Fibroblast of lung (primary cell): ENCODE results near the gene WNK1. TPM values are rescaled to one million over a fixed set of nuclear protein-coding genes. Genes with fewer than 3 reads are reported as not detected.

Experiments
- DNase-seq, 2 donors: peaks; one replicate each; pipeline versions ENCODE4 v3.0.0 to v3.0.0-alpha.2; 2010; ENCODE audit warnings: low read depth in 2 of 2
- H2AFZ ChIP-seq: 2 replicates; pipeline ENCODE4 v1.5.1; 2012; ENCODE audit warnings: low read length, control low read depth, inconsistent platforms
- H3K27ac ChIP-seq: 2 replicates; pipeline ENCODE4 v1.5.1; 2011; ENCODE audit warnings: low read length, control low read depth; ENCODE audit not compliant: insufficient read depth
- H3K27me3 ChIP-seq: 2 replicates; pipeline ENCODE4 v1.5.1; 2011; ENCODE audit warnings: mild to moderate bottlenecking, low read length; ENCODE audit not compliant: control insufficient read depth, insufficient read depth
- H3K36me3 ChIP-seq: 2 replicates; pipeline ENCODE4 v1.5.1; 2011; ENCODE audit warnings: low read length; ENCODE audit not compliant: control insufficient read depth, insufficient read depth
- H3K4me1 ChIP-seq: 2 replicates; pipeline ENCODE4 v1.5.1; 2011; ENCODE audit warnings: low read length; ENCODE audit not compliant: control insufficient read depth, insufficient read depth; ENCODE audit errors: extremely low read depth
- H3K4me2 ChIP-seq: 2 replicates; pipeline ENCODE4 v1.5.1; 2011; ENCODE audit warnings: low read length, control low read depth; ENCODE audit not compliant: insufficient read depth; ENCODE audit errors: extremely low read depth
- H3K4me3 ChIP-seq, 4 experiments: fragments of 200-600 bp in 1 of 4; sonication (generic) in 1 of 4; replicated peaks in 1 of 4; 2 replicates each; pipeline ENCODE4 v1.5.1; 2011 to 2016; ENCODE audit warnings: low read length in 4 of 4, low read depth in 3 of 4, mild to moderate bottlenecking in 3 of 4, control low read depth in 2 of 4, inconsistent platforms in 1 of 4, mixed read lengths in 1 of 4; ENCODE audit not compliant: insufficient read depth in 1 of 4; ENCODE audit errors: control extremely low read depth in 1 of 4
- H3K79me2 ChIP-seq: 2 replicates; pipeline ENCODE4 v1.5.1; 2012; ENCODE audit warnings: mild to moderate bottlenecking, low read length, inconsistent platforms; ENCODE audit not compliant: control insufficient read depth, insufficient read depth
- H3K9ac ChIP-seq: 2 replicates; pipeline ENCODE4 v1.5.1; 2011; ENCODE audit warnings: mild to moderate bottlenecking, low read length, control low read depth; ENCODE audit not compliant: insufficient read depth
- H3K9me3 ChIP-seq: 2 replicates; pipeline ENCODE4 v1.5.1; 2012; ENCODE audit warnings: low read depth, low read length; ENCODE audit not compliant: control insufficient read depth, insufficient read depth
- H4K20me1 ChIP-seq: 2 replicates; pipeline ENCODE4 v1.5.1; 2011; ENCODE audit warnings: low read length; ENCODE audit not compliant: control insufficient read depth, insufficient read depth; ENCODE audit errors: extremely low read depth
- CTCF ChIP-seq, 2 donors: IDR thresholded peaks in 1 of 2; conservative IDR thresholded peaks in 1 of 2; 1 replicate in 1 of 2; 2 replicates in 1 of 2; pipeline ENCODE4 v1.5.1; 2011 to 2012; ENCODE audit warnings: low read length in 2 of 2, control low read depth in 1 of 2, inconsistent platforms in 1 of 2, low read depth in 1 of 2, mild to moderate bottlenecking in 1 of 2
- EZH2 ChIP-seq: IDR thresholded peaks from 2 replicates; pipeline ENCODE4 v1.5.1; 2012; ENCODE audit warnings: low read length, control low read depth, mild to moderate bottlenecking; ENCODE audit errors: missing control alignments
- polyA plus RNA-seq, 2 donors: library from polyadenylated mRNA; depleted of rRNA in 1 of 2; stranded (reverse) in 1 of 2; unstranded in 1 of 2; fragments of >200 nt; gene quantifications; 2 replicates each; pipeline ENCODE4 v1.2.1, GENCODE V29; 2011 to 2012; ENCODE audit warnings: missing spikeins in 1 of 2
- total RNA-seq: library from RNA; depleted of rRNA; stranded (reverse); fragments of >200 nt; gene quantifications from 2 replicates; pipeline ENCODE4 v1.2.1, GENCODE V29; 2014

The WNK1 gene
- total and polyA plus RNA-seq, 2 donors (not counting 1 experiment from before 2014, with no cell fraction given), result 38.5 to 130 TPM

GRCh38 chr12:730550-730949 is 21.8 kb upstream of the WNK1 start:
- no peak for TF ChIP-seq CTCF (conservative IDR thresholded peaks at IDR 0.05 in 1 of 2, IDR thresholded peaks at IDR 0.05 in 1 of 2; ENCODE audit: low read depth in 1 of 2, low read length in 2 of 2)
- TF ChIP-seq EZH2, result no peak
- Histone ChIP-seq H2AFZ (no peak overlapping the region), H3K4me1 (no peaks in the 10 kb centered on the region), H4K20me1 (no peaks in the 10 kb centered on the region), H3K9me3 (no peaks in the 10 kb centered on the region), H3K27me3 (peaks cover 3% of the 10 kb centered on the region), H3K4me3 (no peak overlapping the region), H3K9ac (no peak overlapping the region), H3K4me2 (no peak overlapping the region), H3K36me3 (no peaks in the 10 kb centered on the region), H3K27ac (no peak overlapping the region), H3K79me2 (no peaks in the 10 kb centered on the region)
- DNase-seq, result no peak

GRCh38 chr12:737122-737739 is 15.1 kb upstream of the WNK1 start:
- no peaks in the 10 kb centered on the region for H4K20me1 ChIP-seq
- no peak for DNase-seq
- no peak overlapping the region for H3K4me2 ChIP-seq
- no peaks in the 10 kb centered on the region for H3K4me1 ChIP-seq
- no peak overlapping the region for H3K27ac ChIP-seq
- TF ChIP-seq CTCF (conservative IDR thresholded peaks at IDR 0.05 in 1 of 2, IDR thresholded peaks at IDR 0.05 in 1 of 2; ENCODE audit: low read depth in 1 of 2, low read length in 2 of 2) (no peak), EZH2 (no peak)
- H3K9ac ChIP-seq, result no peak overlapping the region
- H3K4me3 ChIP-seq, result no peak overlapping the region
- H3K27me3 ChIP-seq, result peaks cover 5% of the 10 kb centered on the region
- no peaks in the 10 kb centered on the region for H3K79me2 ChIP-seq
- H3K9me3 ChIP-seq, result no peaks in the 10 kb centered on the region
- H3K36me3 ChIP-seq, result no peaks in the 10 kb centered on the region
- no peak overlapping the region for H2AFZ ChIP-seq

GRCh38 chr12:738712-739111 is 13.7 kb upstream of the WNK1 start:
- no peak for TF ChIP-seq EZH2
- no peak overlapping the region for H3K4me2 ChIP-seq
- H3K9ac ChIP-seq, result no peak overlapping the region
- no peaks in the 10 kb centered on the region for H3K9me3 ChIP-seq
- no peak overlapping the region for H2AFZ ChIP-seq
- no peak for DNase-seq
- H3K36me3 ChIP-seq, result no peaks in the 10 kb centered on the region
- H3K4me3 ChIP-seq, result no peak overlapping the region
- peaks cover 2% of the 10 kb centered on the region for H3K27me3 ChIP-seq
- no peaks in the 10 kb centered on the region for H3K79me2 ChIP-seq
- no peak overlapping the region for H3K27ac ChIP-seq
- no peaks in the 10 kb centered on the region for H4K20me1 ChIP-seq
- no peaks in the 10 kb centered on the region for H3K4me1 ChIP-seq
